Dendritic cell treated with granulocyte-macrophage colony-stimulating factor and Interleukin-4, amounts not matched to agents 40 ng/mL and 50 ng/mL, for 4 days (primary cell): Measurements from ENCODE around the gene SERPINA6.

Experiments
- H3K27ac Mint-ChIP-seq: one replicate; pipeline ENCODE4 v1.8.0; 2022; ENCODE audit warnings: mild to moderate bottlenecking, mixed read lengths
- H3K27me3 Mint-ChIP-seq: one replicate; pipeline ENCODE4 v1.8.0; 2022; ENCODE audit warnings: mild to moderate bottlenecking, mixed read lengths
- H3K36me3 Mint-ChIP-seq: one replicate; pipeline ENCODE4 v1.8.0; 2022; ENCODE audit warnings: low read depth, mixed read lengths
- H3K4me1 Mint-ChIP-seq: one replicate; pipeline ENCODE4 v1.8.0; 2022; ENCODE audit warnings: low read depth, mixed read lengths
- H3K4me3 Mint-ChIP-seq: one replicate; pipeline ENCODE4 v1.8.0; 2022; ENCODE audit warnings: mild to moderate bottlenecking, moderate library complexity, mixed read lengths
- H3K9me3 Mint-ChIP-seq: one replicate; pipeline ENCODE4 v1.8.0; 2022; ENCODE audit warnings: mixed read lengths
- intact Hi-C: fragments of 100-400 bp; cut with micrococcal nuclease; formaldehyde crosslinking; loops from one replicate; pipeline ENCODE4 v1.15.0; 2022

The SERPINA6 gene

GRCh38 chr14:94328196-94328595 lies 5.1 kb upstream of the SERPINA6 start:
- H3K27ac Mint-ChIP-seq = no peak overlapping the region

GRCh38 chr14:94321421-94322271 lies 1.5 kb downstream of the SERPINA6 start:
- no peak overlapping the region for H3K4me3 Mint-ChIP-seq
- intact Hi-C loops = no loop called here
- H3K27me3 Mint-ChIP-seq = peaks cover 7% of the 10 kb centered on the region
- H3K27ac Mint-ChIP-seq = no peak overlapping the region
- no peaks in the 10 kb centered on the region for H3K36me3 Mint-ChIP-seq
- H3K4me1 Mint-ChIP-seq = no peaks in the 10 kb centered on the region
- no peaks in the 10 kb centered on the region for H3K9me3 Mint-ChIP-seq

More at GRCh38 chr14:94328196-94328595, 5.1 kb upstream of the SERPINA6 start:
- H3K27me3 Mint-ChIP-seq = peaks cover 24% of the 10 kb centered on the region
- no peak overlapping the region for H3K4me3 Mint-ChIP-seq
- no peaks in the 10 kb centered on the region for H3K9me3 Mint-ChIP-seq
- H3K36me3 Mint-ChIP-seq = no peaks in the 10 kb centered on the region
- no peaks in the 10 kb centered on the region for H3K4me1 Mint-ChIP-seq
- intact Hi-C loops = no loop called here

DNA sequence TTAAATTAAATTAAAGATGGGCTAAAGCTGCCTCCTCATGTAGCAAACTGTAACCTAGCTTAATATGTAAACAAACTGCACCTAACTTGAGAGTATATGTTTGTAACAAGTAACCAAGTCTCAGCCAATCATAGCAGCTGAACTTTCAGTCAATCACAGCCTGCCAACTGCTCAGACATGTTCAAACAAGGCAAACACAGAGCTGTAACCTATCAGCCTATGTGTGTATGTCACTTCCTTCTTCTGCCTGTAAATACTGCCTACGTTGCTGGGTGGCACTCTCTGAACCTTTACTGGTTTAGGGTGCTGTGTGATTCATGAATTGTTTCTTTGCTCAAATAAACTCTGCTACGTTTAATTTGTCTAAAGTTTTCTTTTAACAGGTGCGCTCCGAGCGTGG lies 2.9 kb downstream of the SERPINA6 start:
- Mint-ChIP-seq H3K4me1 (no peaks in the 10 kb centered on the region), H3K4me3 (no peak overlapping the region), H3K27me3 (peaks cover 7% of the 10 kb centered on the region), H3K36me3 (no peaks in the 10 kb centered on the region), H3K27ac (no peak overlapping the region), H3K9me3 (no peaks in the 10 kb centered on the region)
- intact Hi-C loops = no loop called here

DNA sequence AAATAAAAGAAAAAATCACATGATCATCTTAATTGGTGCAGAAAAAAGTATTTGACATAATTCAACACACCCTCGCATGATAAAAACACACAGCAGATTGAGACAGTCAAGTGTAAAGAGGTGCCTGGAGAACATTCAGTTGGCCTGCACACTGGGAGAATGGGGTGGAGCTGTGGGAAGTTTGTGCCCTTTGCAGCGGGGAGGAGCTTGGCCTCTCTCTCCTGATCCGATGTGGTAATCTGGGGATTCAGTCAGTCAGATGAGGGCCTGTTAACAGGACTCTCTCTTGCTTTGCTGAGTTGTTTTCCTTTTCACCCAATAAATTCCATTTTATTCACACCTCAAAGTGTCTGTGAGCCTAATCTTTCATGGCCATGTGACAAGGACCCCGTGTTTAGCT lies 5.9 kb downstream of the SERPINA6 start:
- H3K4me1 Mint-ChIP-seq = no peaks in the 10 kb centered on the region
- H3K36me3 Mint-ChIP-seq = no peaks in the 10 kb centered on the region
- no peaks in the 10 kb centered on the region for H3K9me3 Mint-ChIP-seq
- no peak overlapping the region for H3K4me3 Mint-ChIP-seq
- peaks cover 1% of the 10 kb centered on the region for H3K27me3 Mint-ChIP-seq
- H3K27ac Mint-ChIP-seq = no peak overlapping the region
- intact Hi-C loops = no loop called here

- H3K4me3 Mint-ChIP-seq = no peak overlapping the region
- intact Hi-C loops = no loop called here
- no peak overlapping the region for H3K27ac Mint-ChIP-seq
- H3K27me3 Mint-ChIP-seq = peaks cover 1% of the 10 kb centered on the region
- H3K4me1 Mint-ChIP-seq = no peaks in the 10 kb centered on the region
- H3K9me3 Mint-ChIP-seq = no peaks in the 10 kb centered on the region
- no peaks in the 10 kb centered on the region for H3K36me3 Mint-ChIP-seq
These were observed 6.4 kb downstream of the SERPINA6 start for GRCh38 chr14:94316692-94317091.

GRCh38 chr14:94314890-94315289 lies 8.2 kb downstream of the SERPINA6 start:
- H3K4me3 Mint-ChIP-seq = no peak overlapping the region
- no peaks in the 10 kb centered on the region for H3K4me1 Mint-ChIP-seq
- H3K36me3 Mint-ChIP-seq = no peaks in the 10 kb centered on the region
- peaks cover 1% of the 10 kb centered on the region for H3K27me3 Mint-ChIP-seq
- no peak overlapping the region for H3K27ac Mint-ChIP-seq
- intact Hi-C loops = no loop called here
- H3K9me3 Mint-ChIP-seq = no peaks in the 10 kb centered on the region

DNA sequence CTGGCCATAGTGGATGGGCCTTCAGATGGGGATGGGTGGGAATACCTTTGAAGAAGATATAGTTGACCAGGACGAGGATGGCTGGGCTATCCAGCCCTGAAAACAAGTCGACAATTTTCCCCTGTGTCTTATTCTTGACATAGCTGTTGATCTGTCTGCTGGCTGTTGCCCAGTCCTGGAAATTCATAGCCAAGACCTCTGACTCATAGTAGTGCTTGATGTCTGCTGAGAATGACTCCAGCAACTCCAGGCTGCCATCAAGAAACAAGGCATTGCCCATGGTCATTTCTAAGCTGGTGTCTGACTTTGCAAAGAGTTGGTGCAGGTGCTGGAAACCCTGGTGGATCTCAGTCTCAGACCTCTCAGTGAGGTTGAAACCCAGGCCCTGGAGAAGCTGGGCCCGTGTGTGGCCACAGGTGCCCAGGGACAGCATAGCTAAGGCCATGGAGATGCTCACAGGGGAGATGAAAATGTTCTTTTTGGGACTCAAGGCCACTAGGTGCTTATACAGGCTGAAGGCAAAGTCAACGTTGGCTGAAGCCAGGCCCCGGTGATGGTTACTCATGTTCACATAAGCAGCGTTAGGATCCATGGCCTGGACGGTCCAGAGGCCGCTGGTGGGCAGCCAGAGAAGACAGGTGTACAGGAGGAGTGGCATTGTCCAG lies 9.0 kb downstream of the SERPINA6 start:
- no peaks in the 10 kb centered on the region for H3K27me3 Mint-ChIP-seq
- H3K4me1 Mint-ChIP-seq = no peaks in the 10 kb centered on the region
- H3K4me3 Mint-ChIP-seq = no peak overlapping the region
- no peak overlapping the region for H3K27ac Mint-ChIP-seq
- H3K9me3 Mint-ChIP-seq = no peaks in the 10 kb centered on the region
- intact Hi-C loops = no loop called here
- H3K36me3 Mint-ChIP-seq = no peaks in the 10 kb centered on the region

- H3K4me3 Mint-ChIP-seq = no peak overlapping the region
- no peaks in the 10 kb centered on the region for H3K4me1 Mint-ChIP-seq
- no peaks in the 10 kb centered on the region for H3K27me3 Mint-ChIP-seq
- H3K27ac Mint-ChIP-seq = no peak overlapping the region
- H3K36me3 Mint-ChIP-seq = no peaks in the 10 kb centered on the region
- intact Hi-C loops = no loop called here
- peaks cover 6% of the 10 kb centered on the region for H3K9me3 Mint-ChIP-seq
These were observed 10.5 kb downstream of the SERPINA6 start for GRCh38 chr14:94312481-94313246.

DNA sequence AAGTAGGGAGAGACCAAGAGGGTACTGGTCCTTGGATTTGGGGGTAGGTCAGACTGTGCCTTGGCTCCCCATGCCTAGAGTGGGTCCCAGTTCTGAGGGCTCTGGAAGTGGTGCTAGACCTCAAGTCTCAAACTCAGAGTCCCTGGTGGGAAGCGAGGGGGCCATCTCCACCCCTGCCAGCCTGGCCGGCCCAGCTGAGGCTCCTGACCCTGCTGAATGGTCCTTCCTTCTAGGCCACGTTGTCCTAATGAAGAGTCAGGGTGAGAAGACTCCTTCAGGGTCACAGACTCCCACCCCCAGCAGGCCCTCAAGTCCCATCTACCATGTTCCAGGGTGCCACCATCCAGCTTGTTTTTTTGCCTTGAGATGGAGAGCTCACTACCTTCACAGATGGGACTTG lies 12.9 kb downstream of the SERPINA6 start:
- Mint-ChIP-seq H3K4me1 (no peaks in the 10 kb centered on the region), H3K27ac (no peak overlapping the region), H3K4me3 (no peak overlapping the region), H3K36me3 (no peaks in the 10 kb centered on the region), H3K27me3 (no peaks in the 10 kb centered on the region), H3K9me3 (peaks cover 12% of the 10 kb centered on the region)
- intact Hi-C loops = no loop called here

- no peak overlapping the region for H3K4me3 Mint-ChIP-seq
- intact Hi-C loops = no loop called here
- H3K36me3 Mint-ChIP-seq = no peaks in the 10 kb centered on the region
- no peaks in the 10 kb centered on the region for H3K27me3 Mint-ChIP-seq
- no peaks in the 10 kb centered on the region for H3K4me1 Mint-ChIP-seq
- H3K27ac Mint-ChIP-seq = no peak overlapping the region
- peaks cover 12% of the 10 kb centered on the region for H3K9me3 Mint-ChIP-seq
These were observed 13.4 kb downstream of the SERPINA6 start for GRCh38 chr14:94309721-94310120.

DNA sequence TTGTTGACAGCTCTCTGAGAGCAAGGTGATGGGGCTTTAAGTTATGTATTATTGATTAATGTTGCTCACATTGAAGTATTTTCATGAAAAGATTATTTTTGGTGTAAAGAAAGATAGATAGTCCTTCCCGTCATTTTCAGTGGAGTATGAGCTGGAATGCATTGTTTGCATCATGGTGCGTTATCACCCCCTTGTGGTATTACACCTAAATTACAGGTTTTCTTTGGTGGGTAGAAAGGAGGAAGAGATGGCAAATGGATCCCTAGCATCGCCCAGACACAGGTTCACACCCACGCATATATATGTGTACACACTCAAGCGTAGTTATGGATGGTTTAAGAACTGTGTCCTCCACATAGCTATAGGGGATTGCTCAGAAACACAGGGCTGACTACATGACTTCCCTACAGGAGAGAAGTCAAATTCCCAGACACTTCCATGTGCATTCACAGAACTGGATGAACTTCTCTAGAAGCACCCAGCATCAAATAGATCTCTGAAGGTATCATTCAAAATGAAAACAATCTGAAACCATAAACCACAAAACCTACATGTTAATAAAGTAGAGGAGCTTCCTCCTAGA lies 15.6 kb downstream of the SERPINA6 start:
- no peaks in the 10 kb centered on the region for H3K4me1 Mint-ChIP-seq
- no peaks in the 10 kb centered on the region for H3K27me3 Mint-ChIP-seq
- H3K36me3 Mint-ChIP-seq = no peaks in the 10 kb centered on the region
- H3K27ac Mint-ChIP-seq = no peak overlapping the region
- peaks cover 12% of the 10 kb centered on the region for H3K9me3 Mint-ChIP-seq
- H3K4me3 Mint-ChIP-seq = no peak overlapping the region
- intact Hi-C loops = no loop called here

GRCh38 chr14:94306047-94306978 lies 16.8 kb downstream of the SERPINA6 start:
- Mint-ChIP-seq H3K27ac (no peak overlapping the region), H3K27me3 (no peaks in the 10 kb centered on the region), H3K4me3 (no peak overlapping the region), H3K9me3 (peaks cover 12% of the 10 kb centered on the region), H3K4me1 (no peaks in the 10 kb centered on the region), H3K36me3 (no peaks in the 10 kb centered on the region)
- intact Hi-C loops = no loop called here

DNA sequence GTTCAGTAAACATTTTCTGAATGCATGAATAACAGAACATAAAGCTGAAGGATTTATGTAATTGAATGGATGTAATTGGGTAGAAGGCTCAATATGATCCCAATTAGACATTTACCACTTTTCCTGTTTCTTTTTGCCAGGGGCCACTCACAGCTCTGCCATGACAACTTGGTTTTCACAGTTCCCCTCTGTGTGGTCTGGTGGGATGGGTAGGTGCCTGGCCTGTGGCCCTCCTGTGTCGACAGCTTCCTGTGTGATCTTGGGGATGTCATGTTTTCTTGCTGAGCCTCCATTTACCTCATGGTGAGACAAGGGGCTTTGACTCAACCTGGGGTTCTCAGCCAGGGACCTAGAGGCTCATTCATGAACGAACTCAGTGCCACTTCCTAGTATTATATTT lies 17.5 kb downstream of the SERPINA6 start:
- Mint-ChIP-seq H3K9me3 (peaks cover 12% of the 10 kb centered on the region), H3K27me3 (no peaks in the 10 kb centered on the region), H3K36me3 (no peaks in the 10 kb centered on the region), H3K4me1 (no peaks in the 10 kb centered on the region), H3K4me3 (no peak overlapping the region), H3K27ac (no peak overlapping the region)
- intact Hi-C loops = no loop called here
